ENCODE results near the gene SV2C.

- TF ChIP-seq CTCF (IDR thresholded peaks at IDR 0.05) (no peak), POLR2AphosphoS5 (IDR thresholded peaks at IDR 0.05) (no peak)
Observed at GRCh38 chr5:76384705-76385104, 301.5 kb downstream of the SV2C start.

Data from sigmoid colon (tissue), 4 donors.